Activated T-cell treated with anti-CD3 and anti-CD28 coated beads, Interleukin-2, amount 50 U/mL, for 24 hours (primary cell): ENCODE results near the gene KRTAP9-6.
"Not testable (repeated sequence)": the region's sequence is repeated elsewhere in the genome, so short reads cannot be mapped to it uniquely, and the experiment has no call there.

Source experiments
- DNase-seq: peaks from one replicate; pipeline ENCODE4 v3.0.0-alpha.2; 2020
- H3K27ac Mint-ChIP-seq: 2 replicates; pipeline ENCODE4 v1.8.0; 2020; ENCODE audit warnings: mild to moderate bottlenecking, mixed read lengths
- H3K27me3 Mint-ChIP-seq: 2 replicates; pipeline ENCODE4 v1.8.0; 2020; ENCODE audit warnings: mixed read lengths
- H3K36me3 Mint-ChIP-seq: 2 replicates; pipeline ENCODE4 v1.8.0; 2020; ENCODE audit warnings: low read depth, mixed read lengths
- H3K4me1 Mint-ChIP-seq: 2 replicates; pipeline ENCODE4 v1.8.0; 2020; ENCODE audit warnings: low read depth, mixed read lengths
- H3K4me3 Mint-ChIP-seq: 2 replicates; pipeline ENCODE4 v1.8.0; 2020; ENCODE audit warnings: mild to moderate bottlenecking, moderate library complexity, mixed read lengths
- H3K9me3 Mint-ChIP-seq: 2 replicates; pipeline ENCODE4 v1.8.0; 2020; ENCODE audit warnings: mixed read lengths

Gene KRTAP9-6

GRCh38 chr17:41255381-41256290, 9.5 kb upstream of the KRTAP9-6 start, which contains the start of gene KRTAP9-9:
Gene KRTAP9-9, plus strand, starts transcription at chr17:41255384.
- H3K27ac Mint-ChIP-seq, H3K4me1 Mint-ChIP-seq, H3K4me3 Mint-ChIP-seq, DNase-seq, H3K9me3 Mint-ChIP-seq, H3K36me3 Mint-ChIP-seq: not testable (repeated sequence)
- H3K27me3 Mint-ChIP-seq: peaks cover 37% of the 10 kb centered on the region

- Mint-ChIP-seq H3K4me1 (no peaks in the 10 kb centered on the region), H3K4me3 (no peak overlapping the region), H3K27me3 (peaks cover 43% of the 10 kb centered on the region), H3K9me3 (no peaks in the 10 kb centered on the region), H3K27ac (no peak overlapping the region), H3K36me3 (no peaks in the 10 kb centered on the region)
- no peak for DNase-seq
Measured at GRCh38 chr17:41256291-41256685, 8.9 kb upstream of the KRTAP9-6 start.

DNA sequence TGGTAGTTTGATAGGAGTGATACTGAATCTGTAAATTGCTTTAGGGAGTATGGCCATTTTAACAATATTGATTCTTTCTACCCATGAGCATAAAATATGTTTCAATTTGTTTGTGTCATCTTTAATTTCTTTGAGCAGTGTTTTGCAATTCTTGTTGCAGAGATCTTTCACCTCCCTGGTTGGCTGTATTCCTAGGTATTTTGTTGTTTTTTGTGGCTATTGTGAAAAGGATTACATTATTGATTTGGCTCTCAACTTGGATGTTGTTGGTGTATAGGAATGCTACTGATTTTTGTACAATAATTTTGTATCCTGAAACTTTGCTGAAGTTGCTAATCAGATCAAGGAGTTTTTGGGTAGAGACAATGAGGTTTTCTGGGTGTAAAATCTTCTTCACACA, 6.8 kb upstream of the KRTAP9-6 start:
- DNase-seq: no peak
- H3K9me3 Mint-ChIP-seq: no peaks in the 10 kb centered on the region
- no peak overlapping the region for H3K27ac Mint-ChIP-seq
- H3K4me3 Mint-ChIP-seq: no peak overlapping the region
- H3K36me3 Mint-ChIP-seq: no peaks in the 10 kb centered on the region
- peaks cover 40% of the 10 kb centered on the region for H3K27me3 Mint-ChIP-seq
- H3K4me1 Mint-ChIP-seq: no peaks in the 10 kb centered on the region

DNA sequence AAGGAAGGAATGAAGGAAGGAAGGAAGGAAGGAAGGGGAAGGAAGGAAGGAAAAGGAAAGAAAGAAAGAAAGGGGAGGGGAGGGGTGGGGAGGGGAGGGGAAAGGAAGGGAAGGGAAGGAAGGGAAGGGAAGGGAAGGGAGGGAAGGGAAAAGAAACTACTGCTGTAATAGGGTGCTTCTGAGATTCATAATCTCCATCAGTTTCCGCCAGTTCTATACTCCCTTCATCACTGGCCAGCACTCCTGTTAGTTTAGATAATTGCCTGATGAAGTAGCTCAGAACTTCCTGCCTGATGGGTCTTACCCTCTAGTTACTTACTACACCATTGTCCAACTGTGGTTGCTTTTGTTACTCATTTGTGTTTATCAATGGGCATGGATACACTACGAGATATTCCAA, 2.0 kb upstream of the KRTAP9-6 start:
- Mint-ChIP-seq H3K27me3 (peaks cover 56% of the 10 kb centered on the region), H3K36me3 (no peaks in the 10 kb centered on the region), H3K4me1 (no peaks in the 10 kb centered on the region)

DNA sequence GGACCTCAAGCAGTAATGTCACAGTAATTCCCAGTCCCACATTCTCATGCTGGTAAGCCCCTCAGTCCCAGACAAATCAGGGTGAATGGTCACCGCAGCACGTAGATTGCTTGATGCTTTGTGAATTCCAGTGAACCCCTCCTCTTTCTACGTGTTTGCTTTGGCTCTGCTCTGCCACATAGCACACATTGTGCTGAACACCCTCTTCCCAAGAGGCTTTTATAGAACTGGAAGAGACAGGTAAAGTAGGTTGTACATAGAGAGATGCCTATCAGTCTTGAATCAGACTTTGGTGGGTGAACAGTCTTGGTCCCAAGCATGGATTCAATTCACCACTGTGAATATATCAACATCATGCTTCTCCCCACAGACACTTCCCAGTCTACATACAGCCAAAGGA, 579 bp upstream of the KRTAP9-6 start:
- H3K36me3 Mint-ChIP-seq: no peaks in the 10 kb centered on the region
- no peak overlapping the region for H3K27ac Mint-ChIP-seq
- H3K27me3 Mint-ChIP-seq: peaks cover 50% of the 10 kb centered on the region
- H3K9me3 Mint-ChIP-seq: no peaks in the 10 kb centered on the region
- no peaks in the 10 kb centered on the region for H3K4me1 Mint-ChIP-seq
- no peak for DNase-seq
- H3K4me3 Mint-ChIP-seq: no peak overlapping the region

More for the DNA sequence above, 2.0 kb upstream of the KRTAP9-6 start:
- DNase-seq: no peak
- no peak overlapping the region for H3K4me3 Mint-ChIP-seq
- H3K27ac Mint-ChIP-seq: no peak overlapping the region
- no peaks in the 10 kb centered on the region for H3K9me3 Mint-ChIP-seq

GRCh38 chr17:41267711-41268110, 2.5 kb downstream of the KRTAP9-6 start:
- H3K4me3 Mint-ChIP-seq: no peak overlapping the region
- no peak overlapping the region for H3K27ac Mint-ChIP-seq
- H3K27me3 Mint-ChIP-seq: peaks cover 40% of the 10 kb centered on the region
- H3K36me3 Mint-ChIP-seq: no peaks in the 10 kb centered on the region
- no peak for DNase-seq
- H3K9me3 Mint-ChIP-seq: no peaks in the 10 kb centered on the region
- H3K4me1 Mint-ChIP-seq: peaks cover 12% of the 10 kb centered on the region

DNA sequence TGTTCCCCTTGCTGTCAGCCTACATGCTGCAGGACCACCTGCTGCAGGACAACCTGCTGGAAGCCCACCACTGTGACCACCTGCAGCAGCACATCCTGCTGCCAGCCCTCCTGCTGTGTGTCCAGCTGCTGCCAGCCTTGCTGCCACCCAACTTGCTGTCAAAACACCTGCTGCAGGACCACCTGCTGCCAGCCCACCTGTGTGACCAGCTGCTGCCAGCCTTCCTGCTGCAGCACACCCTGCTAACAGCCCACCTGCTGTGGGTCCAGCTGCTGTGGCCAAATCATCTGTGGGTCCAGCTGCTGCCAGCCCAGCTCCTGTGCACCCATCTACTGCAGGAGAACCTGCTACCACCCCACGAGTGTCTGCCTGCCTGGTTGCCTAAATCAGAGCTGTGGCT, 6.1 kb downstream of the KRTAP9-6 start:
- not testable (repeated sequence) for H3K9me3 Mint-ChIP-seq, DNase-seq, H3K27ac Mint-ChIP-seq, H3K36me3 Mint-ChIP-seq, H3K4me3 Mint-ChIP-seq
- Mint-ChIP-seq H3K4me1 (peaks cover 12% of the 10 kb centered on the region), H3K27me3 (peaks cover 42% of the 10 kb centered on the region)

- H3K4me1 Mint-ChIP-seq: peaks cover 12% of the 10 kb centered on the region
- H3K27ac Mint-ChIP-seq: no peak overlapping the region
- H3K27me3 Mint-ChIP-seq: peaks cover 41% of the 10 kb centered on the region
- H3K36me3 Mint-ChIP-seq: no peaks in the 10 kb centered on the region
- no peak for DNase-seq
- H3K9me3 Mint-ChIP-seq: no peaks in the 10 kb centered on the region
- H3K4me3 Mint-ChIP-seq: no peak overlapping the region
Measured at GRCh38 chr17:41271858-41272257, 6.7 kb downstream of the KRTAP9-6 start.

- not testable (repeated sequence) for H3K4me1 Mint-ChIP-seq, DNase-seq, H3K9me3 Mint-ChIP-seq, H3K4me3 Mint-ChIP-seq, H3K36me3 Mint-ChIP-seq, H3K27ac Mint-ChIP-seq
- H3K27me3 Mint-ChIP-seq: peaks cover 28% of the 10 kb centered on the region
Measured at GRCh38 chr17:41275648-41276190, 10.5 kb downstream of the KRTAP9-6 start, which contains the start of gene KRTAP9-7. Gene KRTAP9-7, plus strand, starts transcription at chr17:41275698. Its CDS starts 0 bp downstream, at chr17:41275698.

DNA sequence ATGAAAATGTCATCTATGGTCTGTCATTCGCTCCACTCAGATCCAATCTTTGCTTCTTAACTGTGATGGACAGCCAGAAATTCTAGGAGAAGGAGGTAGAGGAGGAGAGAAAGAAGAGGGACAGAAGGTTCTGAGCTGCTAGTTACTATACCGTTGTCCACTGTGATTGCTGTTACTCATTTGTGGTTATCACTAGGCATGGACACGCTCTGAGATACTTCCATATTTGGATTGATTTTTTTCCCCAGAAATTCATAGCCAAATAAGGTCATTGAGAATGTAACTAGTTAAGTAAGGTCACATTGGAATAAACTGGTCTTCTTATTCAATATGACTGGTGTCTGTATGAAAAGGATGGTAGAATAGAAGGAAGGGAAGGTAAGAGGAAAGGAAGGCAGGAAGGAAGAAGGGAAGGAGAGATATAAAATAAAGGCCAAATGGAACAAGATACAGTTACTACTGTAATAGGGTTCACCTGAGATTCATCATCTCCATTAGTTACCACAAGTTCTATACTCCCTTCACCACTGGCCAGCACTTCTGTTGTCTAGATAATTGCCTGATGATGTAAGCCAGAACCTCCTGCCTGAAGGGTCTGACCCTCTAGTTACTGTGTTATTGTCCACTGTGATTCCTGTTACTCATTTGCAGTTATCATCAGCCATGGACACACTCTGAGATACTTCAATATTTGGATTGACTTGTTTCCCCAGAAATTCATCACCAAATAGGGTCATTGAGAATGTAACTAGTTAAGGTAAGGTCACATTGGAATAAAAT, 13.2 kb downstream of the KRTAP9-6 start:
- H3K27ac Mint-ChIP-seq: no peak overlapping the region
- no peaks in the 10 kb centered on the region for H3K4me1 Mint-ChIP-seq
- H3K36me3 Mint-ChIP-seq: no peaks in the 10 kb centered on the region
- H3K9me3 Mint-ChIP-seq: no peaks in the 10 kb centered on the region
- peaks cover 21% of the 10 kb centered on the region for H3K27me3 Mint-ChIP-seq
- no peak for DNase-seq
- no peak overlapping the region for H3K4me3 Mint-ChIP-seq

DNA sequence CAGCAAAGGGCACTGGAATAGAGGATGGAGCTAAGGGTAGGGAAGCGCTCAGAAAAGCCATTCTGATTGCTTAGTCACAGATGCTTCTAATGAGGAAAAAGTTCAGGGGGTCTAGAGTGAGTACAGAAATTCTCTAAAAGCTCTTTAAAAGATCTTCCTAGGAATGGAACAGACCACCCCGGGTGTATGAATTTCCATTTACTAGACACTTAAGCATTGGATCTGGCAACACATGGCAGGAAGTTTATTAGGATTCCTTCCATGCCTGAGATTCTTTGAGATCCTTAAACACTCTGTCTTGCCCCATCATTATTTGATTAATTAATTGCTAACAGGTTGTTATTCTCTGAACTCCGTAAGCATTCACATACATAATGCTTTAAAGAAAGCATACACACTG, 18.9 kb downstream of the KRTAP9-6 start:
- no peaks in the 10 kb centered on the region for H3K36me3 Mint-ChIP-seq
- no peaks in the 10 kb centered on the region for H3K27me3 Mint-ChIP-seq
- no peak for DNase-seq
- no peak overlapping the region for H3K4me3 Mint-ChIP-seq
- H3K27ac Mint-ChIP-seq: no peak overlapping the region
- no peaks in the 10 kb centered on the region for H3K9me3 Mint-ChIP-seq
- peaks cover 15% of the 10 kb centered on the region for H3K4me1 Mint-ChIP-seq

- Mint-ChIP-seq H3K9me3 (no peaks in the 10 kb centered on the region), H3K36me3 (no peaks in the 10 kb centered on the region), H3K4me3 (no peak overlapping the region), H3K4me1 (peaks cover 15% of the 10 kb centered on the region), H3K27ac (no peak overlapping the region), H3K27me3 (no peaks in the 10 kb centered on the region)
- no peak for DNase-seq
Measured at GRCh38 chr17:41284546-41284945, 19.4 kb downstream of the KRTAP9-6 start.

DNA sequence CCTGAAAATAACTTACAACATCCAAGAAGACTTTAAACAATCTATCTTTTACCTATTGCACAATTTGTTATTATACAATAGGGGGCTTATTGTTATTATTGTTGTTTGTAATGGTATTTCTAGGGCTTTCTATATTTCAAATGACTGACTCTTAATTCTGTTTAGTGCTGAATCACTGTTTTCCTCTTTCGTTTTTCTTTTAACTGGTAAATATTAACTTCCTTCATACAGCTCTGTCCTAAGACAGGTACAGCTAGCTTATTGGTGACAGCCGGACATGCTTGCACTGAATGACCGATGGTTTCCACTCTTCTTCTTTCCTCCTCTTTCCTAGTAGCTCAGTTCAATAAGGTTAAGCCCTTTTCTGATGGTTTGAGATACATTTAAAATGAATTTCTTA, 21.9 kb downstream of the KRTAP9-6 start:
- no peak for DNase-seq
- H3K4me3 Mint-ChIP-seq: no peak overlapping the region
- no peaks in the 10 kb centered on the region for H3K36me3 Mint-ChIP-seq
- peaks cover 15% of the 10 kb centered on the region for H3K4me1 Mint-ChIP-seq
- no peak overlapping the region for H3K27ac Mint-ChIP-seq
- H3K27me3 Mint-ChIP-seq: no peaks in the 10 kb centered on the region
- no peaks in the 10 kb centered on the region for H3K9me3 Mint-ChIP-seq

- Mint-ChIP-seq H3K9me3 (no peaks in the 10 kb centered on the region), H3K27me3 (no peaks in the 10 kb centered on the region), H3K4me3 (no peak overlapping the region), H3K36me3 (no peaks in the 10 kb centered on the region), H3K4me1 (no peaks in the 10 kb centered on the region), H3K27ac (no peak overlapping the region)
- DNase-seq: no peak
Measured at GRCh38 chr17:41294016-41294415, 28.8 kb downstream of the KRTAP9-6 start.

GRCh38 chr17:41296846-41297245, 31.7 kb downstream of the KRTAP9-6 start:
- no peak for DNase-seq
- Mint-ChIP-seq H3K9me3 (peaks cover 10% of the 10 kb centered on the region), H3K27ac (no peak overlapping the region)

More at GRCh38 chr17:41296846-41297245, 31.7 kb downstream of the KRTAP9-6 start:
- H3K4me1 Mint-ChIP-seq: peaks cover 6% of the 10 kb centered on the region
- H3K27me3 Mint-ChIP-seq: no peaks in the 10 kb centered on the region
- no peak overlapping the region for H3K4me3 Mint-ChIP-seq
- H3K36me3 Mint-ChIP-seq: no peaks in the 10 kb centered on the region
